GM23248 (cell line): ENCODE data around the gene PTPRH.

Source experiments
- EZH2 ChIP-seq: fragments of 200-600 bp; sonication (generic); IDR thresholded peaks from 2 replicates; pipeline ENCODE4 v1.6.1; 2018; ENCODE audit warnings: antibody characterized with exemption, mild to moderate bottlenecking; ENCODE audit not compliant: insufficient read depth, poor library complexity, severe bottlenecking
- EZH2phosphoT487 ChIP-seq: fragments of 200-600 bp; sonication (generic); IDR thresholded peaks from 2 replicates; pipeline ENCODE4 v1.6.1; 2018; ENCODE audit warnings: antibody characterized with exemption, moderate library complexity, mild to moderate bottlenecking, low read depth; ENCODE audit not compliant: insufficient read depth

DNA sequence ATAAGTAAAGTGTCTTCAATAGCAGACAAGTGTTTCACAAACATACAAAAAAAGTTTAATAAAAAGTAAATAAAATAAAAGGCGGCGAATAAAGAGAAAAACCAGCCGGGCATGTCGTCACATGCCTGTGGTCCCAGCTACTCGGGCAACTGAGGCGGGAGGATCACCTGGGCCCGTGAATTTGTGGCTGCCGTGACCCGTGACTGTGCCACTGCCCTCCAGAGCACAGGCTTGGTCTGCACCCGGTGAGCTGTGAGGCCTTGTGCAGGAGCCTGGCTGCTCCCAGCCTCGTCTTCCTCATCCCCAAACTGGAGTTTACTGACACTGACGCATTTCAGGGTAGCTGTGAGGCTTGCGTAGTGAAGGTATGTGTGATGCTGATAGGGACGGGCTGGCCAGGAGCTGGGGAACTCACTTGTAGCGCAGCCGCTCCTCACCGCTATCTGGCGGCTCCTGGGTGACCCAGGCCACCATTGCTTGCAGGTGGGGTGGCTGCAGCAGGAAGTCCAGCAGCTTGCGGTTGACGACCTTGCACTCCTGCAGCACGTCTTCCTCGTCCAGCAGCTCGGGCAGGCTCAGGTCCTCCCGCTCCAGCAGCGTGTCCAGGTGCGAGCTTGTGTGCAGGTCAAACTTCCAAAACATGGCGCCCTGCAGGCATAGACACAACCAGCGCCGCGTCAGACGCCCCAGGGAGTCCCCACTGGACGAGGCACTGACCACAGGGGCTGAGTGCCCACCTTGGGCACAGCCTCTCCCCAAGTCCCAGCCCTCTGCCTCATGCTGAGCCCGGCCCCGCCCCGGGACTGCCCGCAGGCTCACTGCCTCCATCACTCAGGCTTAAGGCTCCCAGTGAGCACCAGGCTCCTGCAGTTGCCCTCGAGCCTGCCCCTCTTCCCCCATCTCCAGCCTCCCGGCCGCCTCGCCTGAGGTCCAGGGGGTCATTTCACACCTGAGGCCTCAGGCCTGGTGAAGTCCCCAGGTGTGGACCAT, 37.5 kb upstream of the PTPRH start:
- TF ChIP-seq EZH2 (no peak), EZH2phosphoT487 (no peak)
